Measurements from ENCODE around the gene CAMTA1.

CAMTA1 gene

GRCh38 chr1:7221826-7222694 lies 436.8 kb downstream of the CAMTA1 start:
- no peak for DNase-seq

- DNase-seq = no peak
Observed at GRCh38 chr1:7222695-7223015, 437.4 kb downstream of the CAMTA1 start.

GRCh38 chr1:7223334-7224080 lies 438.3 kb downstream of the CAMTA1 start:
- DNase-seq = no peak

GRCh38 chr1:7224081-7224534 lies 438.9 kb downstream of the CAMTA1 start:
- DNase-seq = no peak

GRCh38 chr1:7224644-7225043 lies 439.4 kb downstream of the CAMTA1 start:
- DNase-seq = no peak

GRCh38 chr1:7225711-7226505 lies 440.7 kb downstream of the CAMTA1 start:
- DNase-seq = no peak

GRCh38 chr1:7227654-7228053 lies 442.4 kb downstream of the CAMTA1 start:
- no peak for DNase-seq

GRCh38 chr1:7228252-7228961 lies 443.2 kb downstream of the CAMTA1 start:
- no peak for DNase-seq

GRCh38 chr1:7229186-7229585 lies 443.9 kb downstream of the CAMTA1 start:
- no peak for DNase-seq

GRCh38 chr1:7229696-7230631 lies 444.7 kb downstream of the CAMTA1 start:
- no peak for DNase-seq

GRCh38 chr1:7232441-7233236 lies 447.4 kb downstream of the CAMTA1 start:
- no peak for DNase-seq

GRCh38 chr1:7233237-7233540 lies 447.9 kb downstream of the CAMTA1 start:
- no peak for DNase-seq

GRCh38 chr1:7233646-7234470 lies 448.6 kb downstream of the CAMTA1 start:
- DNase-seq = no peak

GRCh38 chr1:7234471-7234755 lies 449.2 kb downstream of the CAMTA1 start:
- no peak for DNase-seq

- no peak for DNase-seq
Observed at GRCh38 chr1:7235871-7236517, 450.7 kb downstream of the CAMTA1 start.

- DNase-seq = no peak
Observed at GRCh38 chr1:7236844-7237515, 451.7 kb downstream of the CAMTA1 start.

- DNase-seq = no peak
Observed at GRCh38 chr1:7247158-7247557, 461.9 kb downstream of the CAMTA1 start.

GRCh38 chr1:7247791-7248548 lies 462.7 kb downstream of the CAMTA1 start:
- DNase-seq = no peak

Data from activated naive CD4-positive, alpha-beta T cell (primary cell).